ENCODE measurements around the gene DCPS.
A peak's percentile ranks its signal among the peaks of the same experiment; 100 is the strongest.
"Not testable (repeated sequence)": the region's sequence is repeated elsewhere in the genome, so short reads cannot be mapped to it uniquely, and the experiment has no call there.

The DCPS gene, protein sequence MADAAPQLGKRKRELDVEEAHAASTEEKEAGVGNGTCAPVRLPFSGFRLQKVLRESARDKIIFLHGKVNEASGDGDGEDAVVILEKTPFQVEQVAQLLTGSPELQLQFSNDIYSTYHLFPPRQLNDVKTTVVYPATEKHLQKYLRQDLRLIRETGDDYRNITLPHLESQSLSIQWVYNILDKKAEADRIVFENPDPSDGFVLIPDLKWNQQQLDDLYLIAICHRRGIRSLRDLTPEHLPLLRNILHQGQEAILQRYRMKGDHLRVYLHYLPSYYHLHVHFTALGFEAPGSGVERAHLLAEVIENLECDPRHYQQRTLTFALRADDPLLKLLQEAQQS

DNA sequence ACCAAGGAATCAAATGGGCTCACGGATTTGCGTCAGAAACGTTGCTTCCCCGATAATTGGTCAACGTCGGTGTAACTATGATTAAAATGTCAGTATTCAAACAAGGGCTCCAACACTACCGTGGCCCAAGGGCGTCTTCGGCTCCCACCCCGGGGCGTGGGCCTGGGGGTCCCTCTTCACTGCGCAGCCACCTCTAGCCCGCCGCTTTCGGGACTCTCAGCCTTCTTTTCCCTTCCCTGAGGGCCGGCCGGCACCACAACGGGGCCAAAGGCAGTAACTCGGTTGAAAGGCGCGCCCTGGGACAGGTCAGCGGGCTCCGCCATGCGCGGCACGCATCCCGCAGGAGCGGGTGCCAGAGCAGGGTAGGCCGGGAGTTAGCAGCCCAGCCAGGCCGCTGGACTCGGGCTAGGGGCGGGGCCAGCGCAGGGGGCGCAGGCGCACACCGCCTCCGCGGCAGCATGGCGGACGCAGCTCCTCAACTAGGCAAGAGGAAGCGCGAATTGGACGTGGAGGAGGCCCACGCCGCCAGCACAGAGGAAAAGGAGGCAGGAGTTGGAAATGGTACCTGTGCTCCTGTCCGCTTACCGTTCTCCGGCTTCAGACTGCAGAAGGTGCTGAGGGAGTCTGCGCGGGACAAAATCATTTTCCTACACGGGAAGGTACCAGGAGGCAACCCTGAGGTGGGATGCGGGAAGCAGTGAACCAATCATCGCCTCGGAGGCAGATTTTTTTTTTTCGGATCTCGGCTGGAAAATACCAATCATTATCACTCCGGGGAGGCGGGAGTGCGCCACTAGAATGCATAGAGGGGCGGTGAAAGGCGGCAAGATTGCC lies at the start of gene DCPS:
Gene DCPS (plus strand): TSS at position 438 of the 834 bp plus-strand sequence. CDS start 21 bp downstream, at position 459.
- H3K4me1 ChIP-seq (ENCODE audit: control insufficient read depth, insufficient read depth, low read length), result peaks cover 5% of the 10 kb centered on the region
- no peaks in the 10 kb centered on the region for H3K36me3 ChIP-seq (ENCODE audit: control insufficient read depth, insufficient read depth, low read length)
- H3K4me3 ChIP-seq (ENCODE audit: low read length), result peak within 1 kb of the TSS; percentile 94
- peak within 1 kb of the TSS; percentile 90 for H3K9ac ChIP-seq (ENCODE audit: low read length)
- H3K9me3 ChIP-seq (ENCODE audit: control insufficient read depth, low read length), result no peaks in the 10 kb centered on the region
- H3K27me3 ChIP-seq (ENCODE audit: control insufficient read depth, insufficient read depth, low read length), result no peaks in the 10 kb centered on the region

DNA sequence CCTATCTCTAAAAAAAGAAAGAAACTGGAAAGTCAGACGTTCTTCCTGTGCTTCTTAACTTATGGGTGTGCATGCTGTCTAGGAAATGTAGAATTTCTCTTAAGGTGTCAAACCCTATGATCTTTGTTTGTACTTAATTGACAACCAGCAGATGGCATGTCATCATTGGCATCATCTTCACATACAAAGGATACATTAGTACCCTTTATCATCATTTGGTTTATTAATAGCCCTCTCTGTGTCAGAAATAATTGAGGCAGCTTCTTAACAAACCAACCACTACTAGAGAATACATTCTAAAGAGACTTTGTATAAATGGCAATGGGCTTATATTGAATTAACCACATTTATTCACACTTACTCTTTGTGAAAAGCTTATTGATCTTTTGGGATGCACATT lies 49.0 kb upstream of the DCPS start:
- no peaks in the 10 kb centered on the region for H3K36me3 ChIP-seq (ENCODE audit: control insufficient read depth, insufficient read depth, low read length)
- H3K9ac ChIP-seq (ENCODE audit: low read length), result no peak overlapping the region
- H3K9me3 ChIP-seq (ENCODE audit: control insufficient read depth, low read length), result no peaks in the 10 kb centered on the region
- no peaks in the 10 kb centered on the region for H3K27me3 ChIP-seq (ENCODE audit: control insufficient read depth, insufficient read depth, low read length)
- H3K4me3 ChIP-seq (ENCODE audit: low read length), result no peak overlapping the region
- H3K4me1 ChIP-seq (ENCODE audit: control insufficient read depth, insufficient read depth, low read length), result peaks cover 13% of the 10 kb centered on the region

DNA sequence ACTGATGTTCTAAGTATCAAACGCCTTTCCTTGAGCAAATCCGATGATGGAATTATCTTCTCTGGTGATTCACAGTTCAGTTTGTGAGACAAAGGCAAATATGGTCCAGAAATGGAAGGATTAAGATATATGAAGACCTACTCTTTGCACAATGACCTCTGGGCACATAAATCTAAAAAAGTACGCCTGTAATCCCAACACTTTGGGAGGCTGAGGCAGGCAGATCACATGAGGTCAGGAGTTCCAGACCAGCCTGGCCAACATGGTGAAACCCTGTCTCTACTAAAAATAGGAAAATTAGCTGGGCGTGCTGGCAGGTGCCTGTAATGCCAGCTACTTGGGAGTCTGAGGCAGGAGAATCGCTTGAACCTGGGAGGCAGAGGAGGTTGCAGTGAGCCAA lies 48.4 kb upstream of the DCPS start:
- not testable (repeated sequence) for H3K27me3 ChIP-seq (ENCODE audit: control insufficient read depth, insufficient read depth, low read length); H3K9ac ChIP-seq (ENCODE audit: low read length); H3K36me3 ChIP-seq (ENCODE audit: control insufficient read depth, insufficient read depth, low read length); H3K4me3 ChIP-seq (ENCODE audit: low read length); H3K9me3 ChIP-seq (ENCODE audit: control insufficient read depth, low read length)
- peaks cover 13% of the 10 kb centered on the region for H3K4me1 ChIP-seq (ENCODE audit: control insufficient read depth, insufficient read depth, low read length)

DNA sequence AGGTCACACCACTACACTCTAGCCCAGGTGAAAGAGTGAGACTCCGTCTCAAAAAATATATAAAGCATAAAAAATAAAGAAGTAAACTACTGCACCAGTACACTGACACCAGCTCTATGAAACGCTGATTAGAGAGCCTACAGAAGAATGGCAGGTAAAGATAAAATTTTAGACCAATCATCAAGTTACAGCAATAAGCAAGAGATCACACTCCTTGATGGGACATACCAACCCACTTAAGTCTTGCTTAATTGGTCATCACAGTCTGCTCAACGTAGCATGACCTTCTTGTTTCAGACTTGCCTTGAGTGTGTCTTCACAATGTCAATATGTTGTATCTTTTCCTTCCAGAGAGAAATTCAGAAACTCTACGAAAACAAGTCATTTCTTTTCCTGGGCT lies 47.6 kb upstream of the DCPS start:
- Histone ChIP-seq H3K9ac (ENCODE audit: low read length) (no peak overlapping the region), H3K4me1 (ENCODE audit: control insufficient read depth, insufficient read depth, low read length) (peaks cover 13% of the 10 kb centered on the region), H3K9me3 (ENCODE audit: control insufficient read depth, low read length) (no peaks in the 10 kb centered on the region), H3K4me3 (ENCODE audit: low read length) (no peak overlapping the region), H3K36me3 (ENCODE audit: control insufficient read depth, insufficient read depth, low read length) (no peaks in the 10 kb centered on the region), H3K27me3 (ENCODE audit: control insufficient read depth, insufficient read depth, low read length) (no peaks in the 10 kb centered on the region)

DNA sequence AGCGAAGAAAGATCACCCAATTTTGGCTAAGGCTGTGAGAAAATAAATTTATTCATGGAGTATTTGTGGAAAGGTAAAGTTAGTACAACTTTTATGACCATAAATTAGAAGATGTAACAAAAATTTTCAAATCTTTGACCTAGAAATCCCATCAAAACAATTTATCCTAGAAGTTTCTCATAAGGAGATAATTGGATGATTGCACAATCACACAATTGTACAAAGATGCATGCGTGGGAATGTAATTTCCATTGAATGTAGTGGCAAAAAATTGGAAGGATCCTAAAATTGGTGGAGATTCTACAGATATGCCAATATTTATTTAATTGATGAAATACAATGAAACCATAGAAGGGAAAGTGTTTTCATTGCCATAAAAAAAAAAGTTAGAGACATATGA lies 46.7 kb upstream of the DCPS start:
- Histone ChIP-seq H3K27me3 (ENCODE audit: control insufficient read depth, insufficient read depth, low read length) (no peaks in the 10 kb centered on the region), H3K9ac (ENCODE audit: low read length) (no peak overlapping the region), H3K4me3 (ENCODE audit: low read length) (no peak overlapping the region), H3K4me1 (ENCODE audit: control insufficient read depth, insufficient read depth, low read length) (peaks cover 13% of the 10 kb centered on the region), H3K36me3 (ENCODE audit: control insufficient read depth, insufficient read depth, low read length) (peaks cover 2% of the 10 kb centered on the region), H3K9me3 (ENCODE audit: control insufficient read depth, low read length) (no peaks in the 10 kb centered on the region)

DNA sequence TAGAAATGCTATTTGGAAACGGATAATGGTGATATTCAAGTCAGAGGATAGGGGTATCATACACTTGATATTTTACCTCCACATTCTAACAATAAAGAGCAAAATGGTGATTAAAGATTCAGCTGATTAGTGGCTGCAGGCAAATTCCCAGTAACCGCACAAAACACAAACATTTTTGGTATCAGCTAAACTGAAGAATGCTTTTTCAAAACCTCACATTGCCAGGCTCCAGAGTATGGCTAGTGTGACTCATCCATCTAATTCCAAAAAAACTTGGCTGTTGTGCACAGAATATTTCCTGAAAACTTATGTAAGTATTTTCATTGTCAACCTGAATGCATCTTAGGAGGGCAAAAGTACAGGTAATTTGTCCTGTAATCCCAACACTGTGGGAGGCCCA lies 46.1 kb upstream of the DCPS start:
- Histone ChIP-seq H3K9me3 (ENCODE audit: control insufficient read depth, low read length) (no peaks in the 10 kb centered on the region), H3K27me3 (ENCODE audit: control insufficient read depth, insufficient read depth, low read length) (no peaks in the 10 kb centered on the region), H3K4me3 (ENCODE audit: low read length) (no peak overlapping the region), H3K4me1 (ENCODE audit: control insufficient read depth, insufficient read depth, low read length) (peaks cover 8% of the 10 kb centered on the region), H3K36me3 (ENCODE audit: control insufficient read depth, insufficient read depth, low read length) (peaks cover 4% of the 10 kb centered on the region), H3K9ac (ENCODE audit: low read length) (no peak overlapping the region)

DNA sequence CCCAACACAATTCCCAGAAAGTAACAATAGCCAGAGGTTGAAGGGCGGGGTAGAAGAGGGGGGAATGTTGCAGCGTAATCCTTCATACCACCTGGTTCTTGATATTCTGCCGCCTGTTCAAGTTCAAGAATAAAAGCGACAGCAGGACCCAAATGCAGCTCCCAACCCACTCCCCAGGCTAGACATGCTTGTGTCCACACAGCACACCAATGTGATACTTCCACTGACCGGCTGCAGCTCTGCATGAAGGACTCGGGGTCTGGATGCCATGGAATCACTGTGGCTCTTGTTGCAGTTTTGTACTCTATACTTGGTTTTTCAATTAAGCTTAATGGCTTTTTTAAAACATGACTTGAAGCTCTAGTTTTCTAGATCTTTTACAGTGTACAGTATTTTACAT lies 41.6 kb upstream of the DCPS start:
- H3K9me3 ChIP-seq (ENCODE audit: control insufficient read depth, low read length), result no peaks in the 10 kb centered on the region
- H3K4me1 ChIP-seq (ENCODE audit: control insufficient read depth, insufficient read depth, low read length), result peaks cover under 1% of the 10 kb centered on the region
- H3K36me3 ChIP-seq (ENCODE audit: control insufficient read depth, insufficient read depth, low read length), result peaks cover 28% of the 10 kb centered on the region
- H3K9ac ChIP-seq (ENCODE audit: low read length), result no peak overlapping the region
- no peaks in the 10 kb centered on the region for H3K27me3 ChIP-seq (ENCODE audit: control insufficient read depth, insufficient read depth, low read length)
- H3K4me3 ChIP-seq (ENCODE audit: low read length), result no peak overlapping the region

DNA sequence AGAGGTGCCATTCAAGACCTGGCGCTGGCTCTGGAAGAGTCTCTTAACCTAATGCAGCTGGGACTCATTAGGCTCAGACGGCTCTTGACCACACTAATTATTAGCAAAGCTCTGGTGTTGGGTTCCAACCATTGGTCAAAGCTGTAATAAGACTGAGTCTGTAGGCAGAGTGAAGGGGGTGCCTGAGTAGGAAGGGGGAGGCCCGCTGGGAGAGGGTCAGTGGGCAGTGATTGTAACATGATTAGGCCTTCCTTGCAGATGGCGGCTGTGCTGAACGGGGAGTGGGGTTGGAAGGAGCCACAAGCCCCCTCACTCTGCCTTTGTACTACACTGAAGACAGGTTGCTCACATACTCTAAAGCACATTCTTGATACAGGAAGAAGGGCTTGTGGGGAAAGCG lies 40.4 kb upstream of the DCPS start:
- no peak overlapping the region for H3K9ac ChIP-seq (ENCODE audit: low read length)
- H3K27me3 ChIP-seq (ENCODE audit: control insufficient read depth, insufficient read depth, low read length), result no peaks in the 10 kb centered on the region
- peaks cover 9% of the 10 kb centered on the region for H3K4me1 ChIP-seq (ENCODE audit: control insufficient read depth, insufficient read depth, low read length)
- H3K9me3 ChIP-seq (ENCODE audit: control insufficient read depth, low read length), result no peaks in the 10 kb centered on the region
- no peak overlapping the region for H3K4me3 ChIP-seq (ENCODE audit: low read length)
- peaks cover 28% of the 10 kb centered on the region for H3K36me3 ChIP-seq (ENCODE audit: control insufficient read depth, insufficient read depth, low read length)

DNA sequence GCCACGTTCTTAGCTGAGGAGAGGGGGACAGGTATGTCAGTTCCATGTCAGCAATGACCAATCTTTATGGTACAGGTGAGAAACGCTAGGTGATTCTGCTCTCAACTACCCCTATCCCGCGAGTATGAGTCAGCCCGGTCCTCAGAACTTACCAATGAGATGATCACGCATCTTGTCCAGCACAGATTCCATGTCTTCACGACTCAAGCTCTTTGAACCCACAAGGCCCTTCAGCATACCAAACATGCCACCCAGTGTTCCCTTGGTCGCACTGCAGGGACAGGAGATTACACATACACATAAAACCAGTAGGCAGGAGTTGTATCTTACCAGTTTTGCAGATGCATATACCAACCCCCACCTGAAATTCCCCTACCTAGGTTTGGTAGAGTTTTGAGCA lies 38.0 kb upstream of the DCPS start:
- no peaks in the 10 kb centered on the region for H3K27me3 ChIP-seq (ENCODE audit: control insufficient read depth, insufficient read depth, low read length)
- peaks cover 9% of the 10 kb centered on the region for H3K4me1 ChIP-seq (ENCODE audit: control insufficient read depth, insufficient read depth, low read length)
- H3K4me3 ChIP-seq (ENCODE audit: low read length), result no peak overlapping the region
- H3K9ac ChIP-seq (ENCODE audit: low read length), result no peak overlapping the region
- H3K36me3 ChIP-seq (ENCODE audit: control insufficient read depth, insufficient read depth, low read length), result peaks cover 28% of the 10 kb centered on the region
- H3K9me3 ChIP-seq (ENCODE audit: control insufficient read depth, low read length), result no peaks in the 10 kb centered on the region

DNA sequence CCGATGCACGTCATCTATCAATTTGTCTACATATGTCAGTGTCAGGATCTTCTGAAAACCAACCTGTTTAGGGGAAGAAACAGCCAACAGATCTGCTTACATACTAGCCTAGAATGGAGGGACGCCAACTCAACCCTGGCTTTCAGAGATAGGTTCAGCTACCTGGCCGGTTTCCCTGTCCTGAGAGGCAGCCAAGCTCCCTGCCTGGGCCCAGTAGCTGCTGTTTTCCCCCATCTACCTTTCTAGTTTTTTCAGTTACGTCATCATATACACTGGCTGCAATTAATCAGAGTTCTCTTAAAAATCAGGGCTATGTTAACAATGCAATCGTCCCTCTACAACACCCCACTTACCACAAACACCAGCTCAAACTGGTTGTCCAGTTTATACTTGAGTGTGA lies 36.2 kb upstream of the DCPS start:
- H3K9ac ChIP-seq (ENCODE audit: low read length), result peak overlapping the region; percentile 94
- peaks cover 9% of the 10 kb centered on the region for H3K4me1 ChIP-seq (ENCODE audit: control insufficient read depth, insufficient read depth, low read length)
- peak overlapping the region; percentile 34 for H3K4me3 ChIP-seq (ENCODE audit: low read length)
- H3K27me3 ChIP-seq (ENCODE audit: control insufficient read depth, insufficient read depth, low read length), result no peaks in the 10 kb centered on the region
- peaks cover 23% of the 10 kb centered on the region for H3K36me3 ChIP-seq (ENCODE audit: control insufficient read depth, insufficient read depth, low read length)
- no peaks in the 10 kb centered on the region for H3K9me3 ChIP-seq (ENCODE audit: control insufficient read depth, low read length)

DNA sequence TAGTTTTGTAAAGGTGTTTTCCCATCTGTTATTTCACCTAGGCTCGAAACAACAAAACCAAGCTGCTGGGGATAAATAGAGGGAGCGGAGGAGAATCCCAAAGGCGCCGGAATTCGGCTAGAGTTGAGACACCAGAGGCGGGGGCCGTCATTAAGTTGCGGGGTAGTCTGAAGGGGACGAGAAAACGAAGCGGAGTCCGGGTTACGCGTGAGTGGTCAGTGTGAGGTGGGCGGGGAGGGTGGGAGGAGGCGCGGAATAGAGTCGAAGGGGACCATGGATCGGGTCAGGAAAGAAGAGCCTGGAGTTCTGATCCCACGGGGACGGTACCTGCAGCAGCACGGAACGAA lies 35.5 kb upstream of the DCPS start:
- H3K36me3 ChIP-seq (ENCODE audit: control insufficient read depth, insufficient read depth, low read length), result peaks cover 20% of the 10 kb centered on the region
- H3K9me3 ChIP-seq (ENCODE audit: control insufficient read depth, low read length), result no peaks in the 10 kb centered on the region
- peak overlapping the region; percentile 34 for H3K4me3 ChIP-seq (ENCODE audit: low read length)
- peak overlapping the region; percentile 94 for H3K9ac ChIP-seq (ENCODE audit: low read length)
- H3K4me1 ChIP-seq (ENCODE audit: control insufficient read depth, insufficient read depth, low read length), result peaks cover 9% of the 10 kb centered on the region
- H3K27me3 ChIP-seq (ENCODE audit: control insufficient read depth, insufficient read depth, low read length), result no peaks in the 10 kb centered on the region

DNA sequence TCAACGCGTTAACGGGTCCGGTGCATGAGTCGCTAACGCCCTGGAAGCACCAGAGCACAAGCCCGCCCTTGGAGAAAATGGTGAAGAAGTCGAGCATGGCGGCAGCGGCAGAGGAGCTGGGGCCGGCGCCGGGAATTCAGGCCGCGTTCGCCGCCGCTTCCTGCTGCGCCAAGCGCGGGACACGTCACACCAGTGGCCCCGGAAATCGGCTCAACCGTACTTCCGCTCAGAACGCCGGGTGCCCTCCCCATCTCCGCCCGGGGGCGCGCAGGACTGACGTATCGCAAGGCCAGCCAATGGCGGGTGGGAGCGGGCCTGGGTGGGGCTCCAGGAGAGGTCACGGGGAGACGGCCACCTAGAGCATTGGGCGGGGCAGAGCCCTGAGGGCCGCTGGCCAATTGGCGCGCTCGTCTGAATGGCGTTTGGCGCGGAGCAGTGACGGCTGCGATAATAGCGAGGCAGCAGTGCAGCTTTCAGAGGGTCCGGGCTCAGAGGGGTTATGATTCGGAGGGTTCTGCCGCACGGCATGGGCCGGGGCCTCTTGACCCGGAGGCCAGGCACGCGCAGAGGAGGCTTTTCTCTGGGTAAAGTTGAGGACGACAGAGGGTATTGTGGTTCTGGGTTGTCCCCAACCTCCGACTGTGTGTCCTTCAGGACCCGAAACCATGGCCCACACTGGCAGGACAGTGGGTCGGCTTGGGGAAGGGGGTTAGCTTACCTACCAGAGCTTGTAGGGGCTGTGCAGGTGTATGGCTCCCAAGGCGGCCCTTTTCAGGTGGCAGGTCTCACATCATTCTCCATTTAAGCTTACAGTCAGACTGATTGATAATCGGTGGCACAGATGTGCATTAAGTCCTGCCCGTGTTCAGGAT lies 34.9 kb upstream of the DCPS start, which contains the start of the genes FOXRED1 and SRPRA:
Gene FOXRED1 (plus strand): TSS at position 447 of the 872 bp plus-strand sequence. CDS start 53 bp downstream, at position 500.
Gene SRPRA (minus strand): TSS at position 188 of the 872 bp plus-strand sequence. CDS start 91 bp downstream, at position 97.
- H3K4me3 ChIP-seq (ENCODE audit: low read length), result peak within 1 kb of the TSS; percentile 94
- peak within 1 kb of the TSS; percentile 94 for H3K9ac ChIP-seq (ENCODE audit: low read length)
- no peaks in the 10 kb centered on the region for H3K27me3 ChIP-seq (ENCODE audit: control insufficient read depth, insufficient read depth, low read length)
- H3K36me3 ChIP-seq (ENCODE audit: control insufficient read depth, insufficient read depth, low read length), result peaks cover 19% of the 10 kb centered on the region
- H3K4me1 ChIP-seq (ENCODE audit: control insufficient read depth, insufficient read depth, low read length), result peaks cover 9% of the 10 kb centered on the region
- H3K9me3 ChIP-seq (ENCODE audit: control insufficient read depth, low read length), result no peaks in the 10 kb centered on the region
